Bronchial epithelial cell (primary cell): ENCODE data around the gene SPC24. TPM values are rescaled to one million over a fixed set of nuclear protein-coding genes. Genes with fewer than 3 reads are reported as not detected.

ENCODE experiments used
- DNase-seq: peaks from one replicate; pipeline ENCODE4 v3.0.0-alpha.2; 2010; ENCODE audit warnings: low read depth
- FAIRE-seq: peaks from 2 replicates; lab custom pipeline; 2011; peaks lifted over from hg19 to GRCh38; lab: Jason Lieb, UNC
- H3K27me3 ChIP-seq: 2 replicates; pipeline ENCODE4 v1.5.1; 2011; ENCODE audit warnings: low read length; ENCODE audit not compliant: control insufficient read depth, insufficient read depth
- H3K36me3 ChIP-seq: 2 replicates; pipeline ENCODE4 v1.5.1; 2011; ENCODE audit warnings: low read length; ENCODE audit not compliant: control insufficient read depth, insufficient read depth
- H3K4me3 ChIP-seq: 2 replicates; pipeline ENCODE4 v1.5.1; 2011; ENCODE audit warnings: mild to moderate bottlenecking, low read depth, low read length, control low read depth
- CTCF ChIP-seq: IDR thresholded peaks from 2 replicates; pipeline ENCODE4 v1.5.1; 2011; ENCODE audit warnings: mild to moderate bottlenecking, moderate library complexity, low read length, control low read depth, inconsistent platforms; ENCODE audit not compliant: insufficient read depth, severe bottlenecking
- total RNA-seq: library from RNA; depleted of rRNA; stranded (reverse); fragments of >200 nt; gene quantifications from 2 replicates; pipeline ENCODE4 v1.2.1, GENCODE V29; 2014

SPC24 gene
- total RNA-seq: 1.6 and 1.7 TPM in 2 replicates

- no peak for TF ChIP-seq CTCF
- Histone ChIP-seq H3K36me3 (no peaks in the 10 kb centered on the region), H3K4me3 (peak within 1 kb of the TSS; percentile 75), H3K27me3 (no peaks in the 10 kb centered on the region)
- peak; percentile 95 for DNase-seq
- FAIRE-seq: no peak
These were observed at the start of gene SPC24 for GRCh38 chr19:11155373-11156120. SPC24 (minus strand) TSS chr19:11155782; CDS start chr19:11155776, 6 bp downstream.

- FAIRE-seq (no peak), DNase-seq (no peak)
- no peak overlapping the region for H3K4me3 ChIP-seq
- peaks cover 11% of the 10 kb centered on the region for H3K36me3 ChIP-seq
- no peak for TF ChIP-seq CTCF
- no peaks in the 10 kb centered on the region for H3K27me3 ChIP-seq
These were observed 49.4 kb upstream of the SPC24 start for GRCh38 chr19:11204943-11205349.

GRCh38 chr19:11204076-11204602 is 48.6 kb upstream of the SPC24 start:
- no peaks in the 10 kb centered on the region for H3K27me3 ChIP-seq
- H3K4me3 ChIP-seq: no peak overlapping the region
- H3K36me3 ChIP-seq: peaks cover 14% of the 10 kb centered on the region
- FAIRE-seq (no peak), DNase-seq (no peak)
- no peak for TF ChIP-seq CTCF

- Histone ChIP-seq H3K27me3 (no peaks in the 10 kb centered on the region), H3K4me3 (no peak overlapping the region), H3K36me3 (peaks cover 13% of the 10 kb centered on the region)
- peak; percentile 83 for TF ChIP-seq CTCF
- no peak for FAIRE-seq
- no peak for DNase-seq
These were observed 47.9 kb upstream of the SPC24 start for GRCh38 chr19:11203194-11204075.

GRCh38 chr19:11202488-11203193 is 47.1 kb upstream of the SPC24 start:
- FAIRE-seq (no peak), DNase-seq (no peak)
- Histone ChIP-seq H3K27me3 (no peaks in the 10 kb centered on the region), H3K36me3 (peaks cover 13% of the 10 kb centered on the region), H3K4me3 (no peak overlapping the region)
- no peak for TF ChIP-seq CTCF
